GM18873 (cell line): ENCODE data around the gene ZNF786.
A peak's percentile ranks its signal among the peaks of the same experiment; 100 is the strongest.
"Not testable (repeated sequence)": the region's sequence is repeated elsewhere in the genome, so short reads cannot be mapped to it uniquely, and the experiment has no call there.

Source experiments
- ATAC-seq: cut with Tn5 transposase; IDR thresholded peaks from one replicate; pipeline ENCODE4 v1.9.1; 2021; ENCODE audit warnings: mild to moderate bottlenecking, moderate library complexity, moderate number of reproducible peaks; ENCODE audit not compliant: unreplicated experiment, low FRiP score

ZNF786 gene

DNA sequence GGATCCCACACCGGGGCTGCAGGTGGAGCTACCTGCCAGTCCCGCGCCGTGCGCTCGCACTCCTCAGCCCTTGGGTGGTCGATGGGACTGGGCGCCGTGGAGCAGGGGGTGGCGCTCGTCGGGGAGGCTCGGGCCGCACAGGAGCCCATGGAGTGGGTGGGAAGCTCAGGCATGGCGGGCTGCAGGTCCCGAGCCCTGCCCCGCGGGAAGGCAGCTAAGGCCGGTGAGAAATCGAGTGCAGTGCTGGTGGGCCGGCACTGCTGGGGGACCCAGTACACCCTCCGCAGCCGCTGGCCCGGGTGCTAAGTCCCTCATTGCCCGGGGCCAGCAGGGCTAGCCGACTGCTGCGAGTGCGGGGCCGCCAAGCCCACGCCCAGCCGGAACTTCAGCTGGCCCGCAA lies 51.9 kb downstream of the ZNF786 start:
- not testable (repeated sequence) for ATAC-seq

DNA sequence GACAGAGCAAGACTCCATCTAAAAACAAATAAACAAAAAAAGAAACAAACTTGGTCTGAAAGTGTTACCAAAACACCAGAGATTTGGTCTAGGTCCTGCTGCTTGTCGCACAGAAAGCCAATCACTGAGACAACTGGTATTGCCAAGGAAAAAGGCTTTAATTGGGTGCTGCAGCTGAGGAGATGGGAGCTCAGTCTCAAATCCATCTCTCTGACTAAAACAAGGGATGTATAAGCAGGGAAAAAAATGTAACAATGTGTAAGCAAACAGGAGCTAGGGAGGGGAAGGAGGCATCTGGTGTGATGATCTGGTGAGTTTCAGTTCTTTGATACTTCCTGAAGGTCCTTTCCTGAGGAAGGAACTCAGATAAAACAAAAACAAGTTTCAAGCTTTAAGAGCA lies 53.8 kb downstream of the ZNF786 start:
- no peak for ATAC-seq

DNA sequence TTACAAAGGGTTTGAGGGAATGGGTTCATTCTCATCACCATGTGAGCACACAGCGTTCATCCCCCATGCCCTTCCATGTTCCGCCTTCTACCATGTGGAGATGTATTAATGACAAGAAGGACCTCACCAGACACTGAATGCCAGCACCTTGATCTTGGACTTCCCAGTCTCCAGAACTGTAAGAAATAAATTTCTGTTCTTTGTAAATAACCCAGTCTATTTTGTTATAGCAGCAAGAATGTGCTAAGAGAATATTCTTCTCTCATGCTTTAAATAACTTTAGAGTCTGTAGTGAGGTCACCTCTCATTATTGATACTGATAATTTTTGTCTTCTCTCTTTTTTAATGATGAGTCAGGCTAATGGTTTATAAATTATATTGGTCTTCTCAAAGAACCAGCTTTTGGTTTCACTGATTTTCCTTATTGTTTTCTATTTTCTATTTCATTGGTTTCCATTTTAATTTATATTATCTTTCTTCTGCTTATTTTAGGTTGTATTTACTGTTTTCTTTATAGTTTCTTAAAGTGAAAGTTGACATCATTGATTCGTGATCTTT lies 59.1 kb downstream of the ZNF786 start:
- ATAC-seq = no peak

DNA sequence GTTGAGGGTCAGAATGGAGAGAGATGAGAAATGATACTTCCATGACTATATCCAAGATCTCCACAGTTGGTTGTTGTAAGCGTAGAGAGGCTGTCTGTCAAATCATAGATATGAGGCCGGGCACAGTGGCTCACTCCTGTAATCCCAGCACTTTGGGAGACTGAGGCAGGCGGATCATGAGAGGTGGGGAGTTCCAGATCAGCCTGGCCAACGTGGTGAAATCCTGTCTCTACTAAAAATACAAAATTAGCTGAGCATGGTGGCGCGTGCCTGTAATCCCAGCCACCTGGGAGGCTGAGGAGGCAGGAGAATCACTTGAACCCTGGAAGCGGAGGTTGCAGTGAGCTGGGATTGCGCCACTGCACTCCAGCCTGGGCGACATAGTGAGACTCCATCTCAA lies 60.1 kb downstream of the ZNF786 start:
- ATAC-seq = not testable (repeated sequence)

DNA sequence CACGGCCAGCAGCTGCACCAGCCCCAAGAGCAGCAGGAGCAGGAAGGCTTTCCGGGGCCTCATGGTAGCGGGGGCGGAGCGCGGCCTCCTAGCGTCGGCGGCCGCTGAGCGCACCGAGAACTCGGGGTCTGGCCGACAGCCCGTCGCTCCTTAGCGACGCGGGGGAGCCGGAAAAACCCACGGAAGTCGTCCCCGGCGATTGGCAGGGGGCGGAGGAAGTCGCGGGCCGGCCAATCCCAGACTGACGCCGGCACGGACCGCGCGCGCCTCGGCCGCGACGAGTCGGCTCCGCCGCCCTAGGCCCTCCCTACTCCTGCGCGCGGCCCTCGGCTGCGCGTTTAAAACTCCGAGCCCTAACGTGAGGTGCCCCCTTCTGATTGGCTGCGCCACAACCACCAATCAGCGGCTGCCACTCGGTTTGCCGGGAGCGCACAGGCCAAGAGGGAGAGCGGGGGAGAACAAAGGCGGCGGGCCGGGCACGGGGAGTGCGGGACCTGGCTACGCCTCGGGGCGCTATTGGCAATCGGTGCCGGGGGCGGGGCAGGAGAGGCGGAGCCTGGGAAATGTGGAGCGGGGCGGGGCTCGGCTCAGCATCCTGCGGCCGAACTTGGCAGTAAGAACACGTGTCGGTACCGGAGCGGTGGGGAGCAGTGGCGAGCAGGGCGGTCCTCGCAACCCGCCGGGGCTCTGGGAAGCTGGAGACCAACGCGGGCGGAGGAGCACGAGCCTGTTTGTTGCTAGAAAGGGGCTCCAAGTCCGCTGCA lies 62.0 kb downstream of the ZNF786 start, which contains the start of gene PDIA4:
Gene PDIA4, minus strand, starts transcription at position 160 of the 764 bp plus-strand sequence. Its CDS starts 97 bp downstream, at position 63.
- ATAC-seq = peak; percentile 95

DNA sequence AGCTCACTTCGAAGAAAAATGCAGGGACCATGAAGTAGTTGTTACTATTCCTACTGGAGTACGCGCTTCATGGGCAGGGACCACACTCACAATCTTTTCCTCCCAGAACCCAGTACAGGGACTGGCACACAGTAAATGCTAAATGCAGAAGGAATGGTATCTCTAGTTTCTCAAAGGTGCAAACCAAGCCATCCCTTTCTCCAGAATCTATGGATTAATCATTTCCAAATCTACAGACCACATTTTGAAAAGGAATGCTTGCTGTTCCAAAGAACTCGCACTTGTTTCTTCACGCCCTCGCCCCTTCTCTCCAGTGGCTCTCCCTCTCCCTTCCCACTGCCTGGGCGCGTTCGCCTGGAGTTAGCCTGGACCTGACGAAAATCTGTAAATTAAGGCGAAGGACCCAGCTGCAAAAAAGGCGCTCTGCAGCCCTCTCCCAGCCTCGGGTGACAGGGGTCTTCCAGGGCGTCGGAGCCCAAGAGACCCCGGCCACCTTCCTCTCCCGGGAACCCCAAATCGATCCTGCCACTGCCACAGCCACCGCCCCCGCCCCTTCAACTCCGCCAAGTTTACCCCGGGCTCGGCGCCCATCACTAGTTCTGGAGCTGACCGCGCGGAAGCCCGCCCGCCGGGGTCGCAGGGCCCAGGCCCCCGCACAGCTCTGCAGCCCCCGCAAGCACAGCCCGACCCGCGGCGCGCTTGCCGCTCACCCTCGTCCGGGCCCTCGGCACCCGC lies 62.7 kb downstream of the ZNF786 start:
- ATAC-seq = no peak

DNA sequence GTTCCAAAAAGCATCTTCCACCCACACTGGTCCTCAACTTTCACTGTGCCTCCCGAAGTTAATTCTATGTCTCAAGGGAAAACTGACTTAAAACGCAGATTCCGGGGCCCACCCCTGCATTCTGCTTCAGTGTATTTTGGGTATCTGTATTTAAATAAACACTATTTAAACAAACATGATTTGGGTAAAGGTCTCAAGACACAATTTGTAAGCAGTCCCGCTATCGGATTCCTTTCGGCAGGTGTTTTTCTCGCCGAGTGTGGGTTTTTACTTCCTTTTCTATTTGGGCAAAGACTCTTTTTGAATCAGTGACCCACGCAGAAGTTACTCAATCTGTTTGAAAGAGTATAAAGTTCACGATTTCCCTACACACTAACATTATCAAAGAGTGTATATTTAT lies 63.5 kb downstream of the ZNF786 start:
- ATAC-seq = no peak

DNA sequence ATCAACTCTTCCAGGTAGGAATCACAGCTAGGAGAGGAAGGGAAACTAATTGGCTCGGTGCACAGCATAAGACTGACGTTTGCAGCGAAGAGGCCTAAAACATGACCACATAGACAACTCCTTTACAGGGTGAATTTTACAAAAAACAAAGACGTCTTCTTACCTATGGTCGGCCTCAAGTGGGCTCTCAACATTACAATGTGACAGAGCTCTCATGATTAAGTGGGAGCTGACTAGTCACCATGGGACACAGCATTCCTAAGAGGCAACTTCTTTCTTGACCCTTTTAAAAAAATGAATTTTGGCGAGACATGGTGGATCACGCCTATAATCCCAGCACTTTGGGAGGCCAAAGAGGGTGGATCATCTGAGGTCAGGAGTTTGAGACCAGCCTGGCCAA lies 66.9 kb downstream of the ZNF786 start:
- no peak for ATAC-seq

DNA sequence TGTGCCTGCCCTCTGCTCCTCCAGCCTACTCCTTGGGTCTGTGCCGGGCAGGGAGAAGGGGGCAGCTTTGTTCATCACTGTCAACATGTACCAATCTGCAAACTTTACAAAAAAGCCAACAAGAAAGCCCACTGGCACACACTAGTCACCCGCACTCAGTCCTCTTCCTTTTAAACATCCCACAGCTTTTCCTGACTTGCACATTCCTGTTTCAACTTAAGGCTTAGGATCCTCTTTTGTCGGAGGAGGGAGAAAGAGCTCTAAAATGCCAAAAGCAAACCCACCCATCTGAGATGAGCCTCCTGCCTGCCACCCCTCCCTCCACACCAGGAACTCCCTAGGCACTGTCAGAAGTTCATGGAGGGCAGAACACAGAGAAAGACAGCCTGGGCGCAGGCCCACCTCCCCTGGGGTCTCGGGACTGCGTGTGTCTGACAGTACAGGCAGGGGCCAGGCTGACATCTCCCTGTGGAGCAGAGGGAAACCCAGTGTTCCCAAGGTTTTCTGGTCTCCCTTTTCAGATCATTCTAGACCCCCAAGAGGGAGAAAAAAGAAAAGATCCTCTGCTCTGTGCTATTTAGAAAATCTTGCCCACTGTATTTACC lies 67.7 kb downstream of the ZNF786 start:
- no peak for ATAC-seq

DNA sequence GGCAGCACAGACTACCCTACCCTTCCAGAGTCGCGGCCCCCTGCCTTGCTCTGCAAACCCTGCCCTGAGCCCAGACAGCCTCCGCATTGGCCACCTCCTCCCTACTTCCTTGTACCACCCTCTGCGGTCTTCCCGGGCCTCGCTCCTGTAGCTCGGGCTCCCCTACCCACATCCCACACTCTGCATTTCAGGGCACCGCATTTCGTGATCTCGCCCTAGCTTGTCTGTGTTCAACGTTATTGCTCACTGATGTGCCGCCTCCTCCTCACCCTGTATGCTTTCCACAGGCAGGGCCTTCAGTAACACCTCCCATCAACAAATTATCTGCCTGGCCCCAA lies 68.8 kb downstream of the ZNF786 start:
- ATAC-seq = no peak

DNA sequence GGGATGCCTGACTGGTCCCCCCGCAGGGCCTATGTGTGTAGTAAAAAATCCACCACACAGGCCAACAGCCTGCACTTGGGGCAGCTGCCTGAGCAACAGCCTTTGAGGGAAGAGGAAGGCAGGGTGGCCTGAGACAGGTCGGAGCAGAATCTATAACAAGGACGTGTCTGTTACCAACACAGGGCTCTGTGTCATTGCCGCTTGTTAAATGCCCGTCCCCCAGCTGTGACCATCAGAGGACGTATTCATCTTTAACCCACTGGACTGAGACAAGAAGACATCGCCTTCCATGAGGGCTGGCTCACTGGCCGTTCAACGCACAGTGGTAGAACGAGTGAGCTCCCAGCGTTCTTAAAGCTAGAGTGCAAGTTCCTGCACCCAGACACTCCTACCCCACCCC lies 70.0 kb downstream of the ZNF786 start:
- ATAC-seq = no peak
